NCI-H146 (cell line): ENCODE results near the gene TMEM82.

ENCODE experiments used
- DNase-seq: peaks from one replicate; lab custom pipeline; 2025; lab: John Stamatoyannopoulos, UW

The TMEM82 gene

GRCh38 chr1:15788624-15789301 lies 46.5 kb downstream of the TMEM82 start:
- no peak for DNase-seq

DNA sequence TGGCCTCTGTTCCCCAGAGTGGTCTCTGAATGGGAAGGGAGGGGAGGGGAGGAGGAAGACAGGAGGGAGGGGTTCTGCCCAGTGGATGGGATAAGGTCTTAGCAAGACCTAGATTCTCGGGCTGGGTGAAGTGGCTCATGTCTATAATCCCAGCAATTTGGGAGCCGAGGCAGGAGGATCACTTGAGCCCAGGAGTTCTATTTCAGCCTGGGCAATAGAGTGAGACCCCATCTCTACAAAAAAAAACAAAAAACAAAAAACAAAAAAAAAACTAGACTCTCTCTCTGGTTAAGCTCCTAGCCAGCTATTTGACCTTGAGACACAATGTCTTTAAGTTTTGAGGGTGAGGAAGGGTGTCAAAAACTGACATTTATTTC lies 53.8 kb downstream of the TMEM82 start:
- no peak for DNase-seq
